Choroid plexus epithelial cell (primary cell): ENCODE results near the gene COL8A2.

Experiments used
- DNase-seq: peaks from one replicate; pipeline ENCODE4 v3.0.0-alpha.2; 2010; ENCODE audit warnings: low read depth
- H3K4me3 ChIP-seq: 2 replicates; pipeline ENCODE4 v1.5.1; 2011; ENCODE audit warnings: low read depth, mild to moderate bottlenecking, control low read depth, low read length, moderate library complexity
- TF ChIP-seq, protein P1 (sequence below): conservative IDR thresholded peaks from 2 replicates; pipeline ENCODE4 v1.5.1; 2011; ENCODE audit warnings: low read depth, mild to moderate bottlenecking, control low read depth, inconsistent platforms, low read length, moderate library complexity

The COL8A2 gene

DNA sequence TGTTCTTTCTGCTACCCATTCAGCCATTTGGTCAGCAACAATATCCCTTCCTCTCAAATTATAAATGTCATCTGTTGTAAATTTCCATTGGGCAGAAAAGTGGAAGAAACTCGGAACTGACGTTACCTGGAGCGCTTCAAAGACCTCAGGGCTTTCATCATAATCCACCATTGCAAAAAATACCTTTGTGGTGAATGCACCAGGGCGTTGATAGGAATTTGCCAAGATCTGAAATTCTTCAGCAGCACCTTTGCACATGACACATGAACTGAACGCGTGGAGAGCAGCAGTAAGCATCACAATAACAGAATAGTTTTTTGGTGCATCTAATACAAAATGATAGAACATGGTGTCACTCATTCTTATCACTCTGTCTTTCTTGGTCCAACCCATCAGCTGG lies 44.2 kb downstream of the COL8A2 start:
- no peak for DNase-seq
- TF ChIP-seq, protein P1, sequence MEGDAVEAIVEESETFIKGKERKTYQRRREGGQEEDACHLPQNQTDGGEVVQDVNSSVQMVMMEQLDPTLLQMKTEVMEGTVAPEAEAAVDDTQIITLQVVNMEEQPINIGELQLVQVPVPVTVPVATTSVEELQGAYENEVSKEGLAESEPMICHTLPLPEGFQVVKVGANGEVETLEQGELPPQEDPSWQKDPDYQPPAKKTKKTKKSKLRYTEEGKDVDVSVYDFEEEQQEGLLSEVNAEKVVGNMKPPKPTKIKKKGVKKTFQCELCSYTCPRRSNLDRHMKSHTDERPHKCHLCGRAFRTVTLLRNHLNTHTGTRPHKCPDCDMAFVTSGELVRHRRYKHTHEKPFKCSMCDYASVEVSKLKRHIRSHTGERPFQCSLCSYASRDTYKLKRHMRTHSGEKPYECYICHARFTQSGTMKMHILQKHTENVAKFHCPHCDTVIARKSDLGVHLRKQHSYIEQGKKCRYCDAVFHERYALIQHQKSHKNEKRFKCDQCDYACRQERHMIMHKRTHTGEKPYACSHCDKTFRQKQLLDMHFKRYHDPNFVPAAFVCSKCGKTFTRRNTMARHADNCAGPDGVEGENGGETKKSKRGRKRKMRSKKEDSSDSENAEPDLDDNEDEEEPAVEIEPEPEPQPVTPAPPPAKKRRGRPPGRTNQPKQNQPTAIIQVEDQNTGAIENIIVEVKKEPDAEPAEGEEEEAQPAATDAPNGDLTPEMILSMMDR = no peak

DNA sequence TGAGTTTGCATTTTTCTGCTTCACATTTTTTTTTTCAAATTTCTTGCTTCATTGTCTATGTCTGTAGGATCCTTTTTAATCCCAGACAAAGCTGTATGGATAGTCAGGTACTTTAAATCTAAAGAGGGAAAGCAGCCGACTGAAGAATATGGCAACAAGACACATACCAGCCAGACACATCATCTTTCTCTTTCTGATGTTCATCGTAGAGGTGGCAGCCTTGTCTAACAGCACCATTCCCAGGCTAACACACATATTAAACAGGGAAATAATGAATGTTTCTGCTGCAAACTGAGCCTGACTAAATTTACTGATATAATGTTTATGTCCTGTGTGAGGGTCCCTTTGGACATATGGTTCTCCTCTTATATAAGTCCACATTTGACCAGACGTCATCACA lies 44.8 kb downstream of the COL8A2 start:
- TF ChIP-seq, protein P1 = no peak

More for the DNA sequence above, 44.2 kb downstream of the COL8A2 start:
- no peak overlapping the region for H3K4me3 ChIP-seq

GRCh38 chr1:36076979-36077573 lies 47.9 kb downstream of the COL8A2 start:
- H3K4me3 ChIP-seq = no peak overlapping the region
- TF ChIP-seq, protein P1 = no peak
- peak; percentile 16 for DNase-seq

More for the DNA sequence above, 44.8 kb downstream of the COL8A2 start:
- no peak for DNase-seq
- H3K4me3 ChIP-seq = no peak overlapping the region

DNA sequence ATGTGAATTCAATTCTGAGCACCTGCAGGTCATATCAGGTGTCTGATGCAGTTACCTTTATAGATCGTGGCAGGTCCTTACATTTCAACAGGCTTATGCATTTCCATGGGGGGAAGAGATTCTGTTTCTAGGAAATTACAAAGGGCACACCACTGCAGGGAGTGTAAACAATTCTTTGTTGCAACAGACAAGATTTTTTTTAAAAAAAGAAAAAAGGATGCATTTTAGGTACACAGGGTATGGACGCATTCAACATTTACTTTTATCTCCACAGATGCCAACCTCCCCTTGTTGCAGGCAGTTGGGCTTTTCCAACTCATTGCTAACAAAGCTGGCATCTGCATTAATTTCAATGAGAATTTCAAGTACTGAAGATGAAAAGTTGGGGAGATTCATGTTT lies 54.7 kb downstream of the COL8A2 start:
- no peak overlapping the region for H3K4me3 ChIP-seq
- TF ChIP-seq, protein P1 = no peak
- no peak for DNase-seq

GRCh38 chr1:36068866-36069265 lies 56.2 kb downstream of the COL8A2 start:
- TF ChIP-seq, protein P1 = no peak

GRCh38 chr1:36067871-36068270 lies 57.2 kb downstream of the COL8A2 start:
- H3K4me3 ChIP-seq = no peak overlapping the region
- no peak for DNase-seq
- TF ChIP-seq, protein P1 = no peak

More at GRCh38 chr1:36068866-36069265, 56.2 kb downstream of the COL8A2 start:
- H3K4me3 ChIP-seq = no peak overlapping the region
- DNase-seq = no peak

DNA sequence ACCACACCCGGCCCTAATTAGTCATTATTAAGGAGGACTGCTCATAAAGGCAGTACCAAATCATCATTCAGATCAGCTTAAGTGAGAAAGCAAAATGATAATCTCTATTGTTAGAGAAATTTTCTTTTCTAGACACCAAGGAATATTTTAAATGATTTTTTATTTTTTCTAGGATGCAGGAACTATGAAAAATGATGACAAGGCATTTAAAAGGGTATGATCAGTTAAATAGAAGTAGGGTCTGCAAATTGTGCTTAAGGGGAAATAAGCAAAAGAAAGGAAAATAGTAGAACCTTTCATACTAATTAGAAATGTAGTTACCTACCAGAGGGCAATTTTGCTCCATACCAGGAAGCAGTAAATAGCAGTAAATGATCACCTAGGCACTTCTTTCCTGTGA lies 62.7 kb downstream of the COL8A2 start:
- DNase-seq = no peak
- H3K4me3 ChIP-seq = no peak overlapping the region
- TF ChIP-seq, protein P1 = no peak
